CD4-positive, alpha-beta T cell treated with Interleukin-4 for 4 hours (primary cell): ENCODE measurements around the gene RASSF9.

Source experiments
- DNase-seq: peaks from one replicate; pipeline ENCODE4 v3.0.0-alpha.2; 2020

RASSF9 gene

GRCh38 chr12:85820101-85820500 is 16.1 kb downstream of the RASSF9 start:
- DNase-seq = no peak

GRCh38 chr12:85814741-85815140 is 21.5 kb downstream of the RASSF9 start:
- no peak for DNase-seq

GRCh38 chr12:85814071-85814470 is 22.1 kb downstream of the RASSF9 start:
- DNase-seq = no peak

- no peak for DNase-seq
Measured at GRCh38 chr12:85809500-85809899, 26.7 kb downstream of the RASSF9 start.

- no peak for DNase-seq
Measured at GRCh38 chr12:85807730-85808129, 28.5 kb downstream of the RASSF9 start.

GRCh38 chr12:85805654-85806053 is 30.6 kb downstream of the RASSF9 start:
- DNase-seq = no peak

GRCh38 chr12:85804663-85805062 is 31.5 kb downstream of the RASSF9 start:
- DNase-seq = no peak

- no peak for DNase-seq
Measured at GRCh38 chr12:85803923-85804322, 32.3 kb downstream of the RASSF9 start.

GRCh38 chr12:85803231-85803630 is 33.0 kb downstream of the RASSF9 start:
- DNase-seq = no peak

- DNase-seq = no peak
Measured at GRCh38 chr12:85798122-85798521, 38.1 kb downstream of the RASSF9 start.

GRCh38 chr12:85796001-85796400 is 40.2 kb downstream of the RASSF9 start:
- DNase-seq = no peak

GRCh38 chr12:85794531-85794930 is 41.7 kb downstream of the RASSF9 start:
- DNase-seq = no peak

- DNase-seq = no peak
Measured at GRCh38 chr12:85784096-85784720, 52.0 kb downstream of the RASSF9 start.

- no peak for DNase-seq
Measured at GRCh38 chr12:85782711-85783110, 53.5 kb downstream of the RASSF9 start.

- no peak for DNase-seq
Measured at GRCh38 chr12:85781766-85782165, 54.4 kb downstream of the RASSF9 start.

GRCh38 chr12:85779768-85780167 is 56.4 kb downstream of the RASSF9 start:
- DNase-seq = no peak

GRCh38 chr12:85775091-85775490 is 61.1 kb downstream of the RASSF9 start:
- DNase-seq = no peak

- no peak for DNase-seq
Measured at GRCh38 chr12:85765453-85765869, 70.7 kb downstream of the RASSF9 start.

GRCh38 chr12:85759623-85760022 is 76.6 kb downstream of the RASSF9 start:
- DNase-seq = no peak

- no peak for DNase-seq
Measured at GRCh38 chr12:85759091-85759490, 77.1 kb downstream of the RASSF9 start.

- no peak for DNase-seq
Measured at GRCh38 chr12:85755760-85756159, 80.4 kb downstream of the RASSF9 start.
